22Rv1 (cell line): Measurements from ENCODE around the gene NNMT.

Experiments used
- ZFX ChIP-seq: fragments of 450-650 bp; IDR thresholded peaks from 2 replicates; pipeline ENCODE4 v1.6.1; 2017; ENCODE audit warnings: antibody characterized with exemption, borderline replicate concordance
- TF ChIP-seq, protein P1 (sequence below): fragments of 450-650 bp; IDR thresholded peaks from 2 replicates; pipeline ENCODE4 v1.5.1; 2017; ENCODE audit warnings: mild to moderate bottlenecking

DNA sequence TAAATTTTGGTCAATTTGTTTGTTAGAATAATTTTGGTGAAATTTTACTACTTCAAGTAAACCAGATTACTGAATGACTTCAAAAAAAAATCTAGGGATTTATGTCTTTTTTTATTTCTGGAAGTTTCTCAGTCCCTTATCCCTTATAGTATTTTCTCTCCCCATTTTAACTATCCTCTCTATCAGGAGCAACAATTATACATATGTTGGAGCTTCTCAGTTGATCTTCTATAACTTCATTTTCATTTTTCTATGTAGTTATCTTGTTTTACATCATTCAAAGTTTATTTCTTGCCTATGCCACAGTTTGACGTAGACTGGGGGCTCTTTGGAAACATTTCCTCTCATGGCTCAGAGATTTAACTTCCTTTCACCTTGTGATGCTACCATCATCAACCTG, 34.2 kb downstream of the NNMT start:
- TF ChIP-seq, protein P1, sequence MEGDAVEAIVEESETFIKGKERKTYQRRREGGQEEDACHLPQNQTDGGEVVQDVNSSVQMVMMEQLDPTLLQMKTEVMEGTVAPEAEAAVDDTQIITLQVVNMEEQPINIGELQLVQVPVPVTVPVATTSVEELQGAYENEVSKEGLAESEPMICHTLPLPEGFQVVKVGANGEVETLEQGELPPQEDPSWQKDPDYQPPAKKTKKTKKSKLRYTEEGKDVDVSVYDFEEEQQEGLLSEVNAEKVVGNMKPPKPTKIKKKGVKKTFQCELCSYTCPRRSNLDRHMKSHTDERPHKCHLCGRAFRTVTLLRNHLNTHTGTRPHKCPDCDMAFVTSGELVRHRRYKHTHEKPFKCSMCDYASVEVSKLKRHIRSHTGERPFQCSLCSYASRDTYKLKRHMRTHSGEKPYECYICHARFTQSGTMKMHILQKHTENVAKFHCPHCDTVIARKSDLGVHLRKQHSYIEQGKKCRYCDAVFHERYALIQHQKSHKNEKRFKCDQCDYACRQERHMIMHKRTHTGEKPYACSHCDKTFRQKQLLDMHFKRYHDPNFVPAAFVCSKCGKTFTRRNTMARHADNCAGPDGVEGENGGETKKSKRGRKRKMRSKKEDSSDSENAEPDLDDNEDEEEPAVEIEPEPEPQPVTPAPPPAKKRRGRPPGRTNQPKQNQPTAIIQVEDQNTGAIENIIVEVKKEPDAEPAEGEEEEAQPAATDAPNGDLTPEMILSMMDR, result no peak
- TF ChIP-seq ZFX, result no peak
